ENCODE measurements around the gene PXDN. TPM values are rescaled to one million over a fixed set of nuclear protein-coding genes. Genes with fewer than 3 reads are reported as not detected.

The PXDN gene
- total and polyA plus RNA-seq, 2 of the 13 experiments (the other 11 are each of a cell fraction or from before 2014, with no cell fraction given), result not detected

DNA sequence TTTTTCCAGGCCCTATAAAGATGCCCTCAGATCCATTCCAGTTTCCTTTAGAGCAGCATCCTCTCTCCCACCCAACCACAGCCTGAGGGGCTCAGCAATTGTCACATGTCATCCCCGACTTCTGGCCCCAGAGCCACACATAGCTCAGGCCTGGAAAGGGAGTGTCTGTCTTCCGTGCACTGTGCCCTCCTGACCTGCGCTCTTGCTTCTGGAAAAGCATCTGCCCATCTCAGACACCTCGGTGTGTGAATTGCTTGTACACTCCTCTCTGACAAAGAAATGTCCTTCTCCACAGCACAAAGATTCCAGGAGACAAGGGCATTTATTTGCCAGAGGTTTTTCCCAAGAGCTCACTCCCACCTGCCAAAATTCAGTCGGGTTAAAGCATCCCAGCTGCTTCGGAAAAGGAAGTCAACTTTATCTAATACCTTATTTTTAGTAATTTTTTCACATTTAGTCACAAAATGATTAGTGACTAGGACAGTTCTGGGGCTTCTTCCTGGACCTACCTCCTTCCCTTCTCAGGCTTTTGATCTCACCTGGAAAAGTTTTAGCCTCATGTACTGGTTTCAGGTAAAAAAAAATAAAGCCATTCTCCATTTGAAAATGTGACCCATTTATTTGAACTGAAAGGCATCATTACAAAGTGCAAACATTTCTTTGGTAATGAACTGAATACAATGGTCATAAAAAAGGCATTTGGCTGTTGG lies 112.9 kb downstream of the PXDN start:
- Histone ChIP-seq H3K4me1 (ENCODE audit: insufficient read depth, low read length) (no peaks in the 10 kb centered on the region), H3K4me2 (ENCODE audit: low read depth, low read length) (no peak overlapping the region), H3K9ac (ENCODE audit: insufficient read depth, low read depth, low read length) (no peak overlapping the region), H4K20me1 (ENCODE audit: insufficient read depth, low read length) (no peaks in the 10 kb centered on the region), H3K36me3 (replicated peaks in 1 of 2; ENCODE audit: control insufficient read depth in 1 of 2, insufficient read depth in 2 of 2, low read length in 2 of 2) (no peaks in the 10 kb centered on the region), H2AFZ (ENCODE audit: low read length) (no peak overlapping the region), H3K9me3 (ENCODE audit: low read length) (no peaks in the 10 kb centered on the region), H3K79me2 (ENCODE audit: insufficient read depth, low read length) (no peaks in the 10 kb centered on the region), H3K4me3 (replicated peaks in 1 of 3; ENCODE audit: insufficient read depth in 1 of 3, low read depth in 2 of 3, low read length in 3 of 3) (no peak overlapping the region), H3K27ac (ENCODE audit: extremely low read length, insufficient read depth, low read length) (no peak overlapping the region), H3K27me3 (ENCODE audit: control insufficient read depth in 1 of 2, insufficient read depth in 2 of 2, low read length in 2 of 2) (peaks cover 9 to 57% of the 10 kb centered on the region in 2 experiments; a peak in 4 of 5 replicates)
- ChIA-PET POLR2A (no interaction called here), CTCF (ENCODE audit: low intra/inter-chr PET ratio, low total read pairs) (no interaction called here)
- WGBS (ENCODE audit: low lambda C conversion rate), result 2% methylated on average over 6 of the region's 6 CpGs
- 0 out of 2 replicates have a peak, but pooled peaks have one; percentile 53 for TF ChIP-seq CBX2 (IDR thresholded peaks at IDR 0.05; ENCODE audit: low read depth, low read length)
- no peak for TF ChIP-seq CBX2 (CRISPR knock-in tag; IDR thresholded peaks at IDR 0.05; ENCODE audit: low read depth)
- no peak for TF ChIP-seq RFX1 (IDR thresholded peaks at IDR 0.05)
- in situ Hi-C loops (cut with HindIII; ENCODE audit: extremely low pct_ligation_motif_present, low pct_unique_long_range_greater_than_20kb) (no loop called here), intact Hi-C loops (cut with micrococcal nuclease; ENCODE audit: unreplicated experiment) (no loop called here)
- BruUV-seq (replicated peaks), result no TSS peak
- FAIRE-seq (no peak), ATAC-seq (no peak), DNase-seq (ENCODE audit: low spot score) (no peak)

GRCh38 chr2:1628893-1629292 lies 115.4 kb downstream of the PXDN start:
- no TSS peak for BruUV-seq (replicated peaks)
- Histone ChIP-seq H3K4me3 (replicated peaks in 1 of 3; ENCODE audit: insufficient read depth in 1 of 3, low read depth in 2 of 3, low read length in 3 of 3) (no peak overlapping the region), H3K9me3 (ENCODE audit: low read length) (no peaks in the 10 kb centered on the region), H3K36me3 (replicated peaks in 1 of 2; ENCODE audit: control insufficient read depth in 1 of 2, insufficient read depth in 2 of 2, low read length in 2 of 2) (no peaks in the 10 kb centered on the region), H2AFZ (ENCODE audit: low read length) (no peak overlapping the region), H3K79me2 (ENCODE audit: insufficient read depth, low read length) (no peaks in the 10 kb centered on the region), H3K27ac (ENCODE audit: extremely low read length, insufficient read depth, low read length) (no peak overlapping the region), H4K20me1 (ENCODE audit: insufficient read depth, low read length) (no peaks in the 10 kb centered on the region), H3K9ac (ENCODE audit: insufficient read depth, low read depth, low read length) (no peak overlapping the region), H3K4me2 (ENCODE audit: low read depth, low read length) (no peak overlapping the region), H3K27me3 (ENCODE audit: control insufficient read depth in 1 of 2, insufficient read depth in 2 of 2, low read length in 2 of 2) (peaks cover 6 to 48% of the 10 kb centered on the region in 2 experiments), H3K4me1 (ENCODE audit: insufficient read depth, low read length) (no peaks in the 10 kb centered on the region)
- 3% methylated on average over 2 of the region's 2 CpGs for WGBS (ENCODE audit: low lambda C conversion rate)
- in situ Hi-C loops (cut with HindIII; ENCODE audit: extremely low pct_ligation_motif_present, low pct_unique_long_range_greater_than_20kb), result no loop called here
- CTCF ChIA-PET (ENCODE audit: low intra/inter-chr PET ratio, low total read pairs), result no interaction called here
- FAIRE-seq (no peak), DNase-seq (ENCODE audit: low spot score) (no peak), ATAC-seq (no peak)
- intact Hi-C loops (cut with micrococcal nuclease; ENCODE audit: unreplicated experiment), result no loop called here
- POLR2A ChIA-PET, result no interaction called here
- no peak for TF ChIP-seq SCMH1 (CRISPR knock-in tag; IDR thresholded peaks at IDR 0.05; ENCODE audit: borderline replicate concordance)
- no peak for TF ChIP-seq TAF15 (IDR thresholded peaks at IDR 0.05; ENCODE audit: low read depth, low read length, poor library complexity, severe bottlenecking)
- TF ChIP-seq, protein P1, sequence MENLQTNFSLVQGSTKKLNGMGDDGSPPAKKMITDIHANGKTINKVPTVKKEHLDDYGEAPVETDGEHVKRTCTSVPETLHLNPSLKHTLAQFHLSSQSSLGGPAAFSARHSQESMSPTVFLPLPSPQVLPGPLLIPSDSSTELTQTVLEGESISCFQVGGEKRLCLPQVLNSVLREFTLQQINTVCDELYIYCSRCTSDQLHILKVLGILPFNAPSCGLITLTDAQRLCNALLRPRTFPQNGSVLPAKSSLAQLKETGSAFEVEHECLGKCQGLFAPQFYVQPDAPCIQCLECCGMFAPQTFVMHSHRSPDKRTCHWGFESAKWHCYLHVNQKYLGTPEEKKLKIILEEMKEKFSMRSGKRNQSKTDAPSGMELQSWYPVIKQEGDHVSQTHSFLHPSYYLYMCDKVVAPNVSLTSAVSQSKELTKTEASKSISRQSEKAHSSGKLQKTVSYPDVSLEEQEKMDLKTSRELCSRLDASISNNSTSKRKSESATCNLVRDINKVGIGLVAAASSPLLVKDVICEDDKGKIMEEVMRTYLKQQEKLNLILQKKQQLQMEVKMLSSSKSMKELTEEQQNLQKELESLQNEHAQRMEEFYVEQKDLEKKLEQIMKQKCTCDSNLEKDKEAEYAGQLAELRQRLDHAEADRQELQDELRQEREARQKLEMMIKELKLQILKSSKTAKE (CRISPR knock-in tag; IDR thresholded peaks at IDR 0.05; ENCODE audit: borderline replicate concordance), result no peak
- no peak for TF ChIP-seq PPARG (CRISPR knock-in tag; conservative IDR thresholded peaks at IDR 0.05)
- TF ChIP-seq ZNF777 (CRISPR knock-in tag; IDR thresholded peaks at IDR 0.05), result no peak
- TF ChIP-seq SETDB1 (CRISPR knock-in tag; IDR thresholded peaks at IDR 0.05; ENCODE audit: borderline replicate concordance), result no peak
- TF ChIP-seq MATR3 (CRISPR knock-in tag; IDR thresholded peaks at IDR 0.05), result no peak
- no peak for TF ChIP-seq ZNF850 (CRISPR knock-in tag; conservative IDR thresholded peaks at IDR 0.05)
- no peak for TF ChIP-seq ZNF788 (CRISPR knock-in tag; IDR thresholded peaks at IDR 0.05; ENCODE audit: borderline replicate concordance)
- TF ChIP-seq MAZ (IDR thresholded peaks at IDR 0.05; ENCODE audit: borderline replicate concordance, low read depth, low read length), result no peak
- TF ChIP-seq MAZ (CRISPR knock-in tag; IDR thresholded peaks at IDR 0.05; ENCODE audit: low read depth), result no peak
- no peak for TF ChIP-seq ZEB1 (IDR thresholded peaks at IDR 0.05; ENCODE audit: insufficient replicate concordance, low read depth)
- TF ChIP-seq NCOA5 (CRISPR knock-in tag; IDR thresholded peaks at IDR 0.05), result no peak
- TF ChIP-seq ZNF337 (CRISPR knock-in tag; IDR thresholded peaks at IDR 0.05; ENCODE audit: borderline replicate concordance, low read depth), result no peak
- no peak for TF ChIP-seq CEBPG (CRISPR knock-in tag; IDR thresholded peaks at IDR 0.05)
- no peak for TF ChIP-seq KDM5A (IDR thresholded peaks at IDR 0.05; ENCODE audit: borderline replicate concordance, low read length)
